ENCODE measurements around the gene DCX.

- TF ChIP-seq CTCF (IDR thresholded peaks at IDR 0.05), result peak; percentile 20 to 37 (median 30)
- no peak for TF ChIP-seq POLR2A (IDR thresholded peaks at IDR 0.05)
- TF ChIP-seq EP300 (IDR thresholded peaks at IDR 0.05; ENCODE audit: low read depth), result no peak
These were observed 167.7 kb downstream of the DCX start for GRCh38 chrX:111244235-111244750.
